GM12873 (cell line): ENCODE results near the gene DSCAML1.

Experiments
- CTCF ChIP-seq: IDR thresholded peaks from 2 replicates; pipeline ENCODE4 v1.5.1; 2012; ENCODE audit warnings: low read depth, mild to moderate bottlenecking, moderate library complexity, low read length, control low read depth; ENCODE audit not compliant: insufficient read depth; ENCODE audit errors: missing control alignments

The DSCAML1 gene

DNA sequence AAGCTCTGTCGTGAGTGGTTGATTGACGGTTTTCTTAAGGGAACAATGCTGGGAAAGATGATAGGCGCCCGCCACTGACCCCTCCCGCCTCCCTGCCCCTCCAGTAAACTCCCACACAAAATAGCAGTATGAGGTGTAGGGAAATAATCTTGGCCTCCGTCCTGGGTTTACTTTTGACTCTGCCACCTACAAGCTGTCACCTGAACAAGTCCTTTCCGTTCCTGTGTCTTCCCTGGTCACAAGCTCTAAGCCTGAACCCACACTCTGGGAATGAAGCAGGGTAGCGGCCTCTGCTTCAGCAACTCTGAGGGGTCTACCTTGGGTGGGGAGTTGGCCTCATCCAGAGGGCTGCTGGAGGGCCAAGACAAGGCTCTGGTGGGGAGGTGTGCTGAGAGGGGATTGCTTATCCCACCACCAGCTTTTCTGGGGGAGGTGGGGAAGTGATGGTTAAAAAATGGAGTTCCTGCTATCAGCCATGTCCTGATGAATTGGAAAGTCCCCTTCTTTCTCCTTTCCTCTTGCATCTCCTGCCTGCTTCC lies 381.6 kb downstream of the DSCAML1 start:
- TF ChIP-seq CTCF = no peak

DNA sequence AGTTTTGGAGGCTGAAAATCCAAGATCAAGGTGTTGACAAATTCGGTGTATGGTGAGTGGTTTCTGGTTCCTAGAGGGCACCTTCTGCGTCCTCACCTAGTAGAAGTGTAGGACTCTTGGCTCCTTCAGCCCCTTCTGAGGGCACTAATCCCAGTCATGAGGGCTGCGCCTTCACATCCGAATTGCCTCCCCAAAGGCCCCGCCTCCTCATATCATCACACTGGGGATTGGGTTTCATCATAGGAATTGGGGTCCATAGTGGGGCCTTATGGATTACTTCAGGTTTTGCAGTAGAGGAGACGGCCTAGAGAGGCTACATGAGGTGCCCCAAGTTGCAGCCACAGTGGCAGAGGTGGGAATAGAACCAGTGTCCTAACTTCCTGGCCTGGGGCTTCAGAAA lies 382.3 kb downstream of the DSCAML1 start:
- no peak for TF ChIP-seq CTCF

- TF ChIP-seq CTCF = no peak
Measured at GRCh38 chr11:117413616-117414015, 383.4 kb downstream of the DSCAML1 start.

DNA sequence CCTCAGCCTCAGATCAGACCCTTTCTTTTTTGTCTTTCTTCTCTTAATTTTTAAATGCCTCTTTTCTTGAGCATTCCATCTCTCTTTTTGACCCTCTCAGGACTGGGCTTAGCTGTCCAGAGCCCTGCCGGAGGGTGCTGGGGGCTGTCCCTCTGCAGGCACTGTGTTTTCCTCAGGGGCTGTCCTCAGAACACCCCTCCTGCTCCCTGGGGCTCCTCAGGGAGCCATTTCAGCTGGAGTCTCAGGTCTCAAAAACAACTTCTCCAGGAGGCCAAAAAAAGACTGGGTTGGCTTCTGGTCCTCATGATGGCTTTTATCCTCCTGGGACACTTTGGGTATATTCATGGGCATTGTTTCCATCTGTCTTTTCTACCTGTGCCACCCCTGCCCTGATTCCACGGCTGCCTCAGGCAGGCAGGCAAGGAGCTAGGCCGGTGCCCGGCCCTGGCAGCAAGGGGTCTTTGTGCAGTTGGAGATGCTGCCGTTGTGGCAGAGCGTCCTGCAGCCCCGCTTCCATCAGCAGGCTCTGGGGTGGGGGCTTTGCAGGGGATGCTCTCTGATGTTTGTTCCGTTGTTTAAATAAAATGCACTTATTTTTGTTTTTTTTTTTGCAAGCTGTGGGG lies 384.3 kb downstream of the DSCAML1 start:
- TF ChIP-seq CTCF = no peak

GRCh38 chr11:117412176-117412575 lies 384.8 kb downstream of the DSCAML1 start:
- no peak for TF ChIP-seq CTCF

DNA sequence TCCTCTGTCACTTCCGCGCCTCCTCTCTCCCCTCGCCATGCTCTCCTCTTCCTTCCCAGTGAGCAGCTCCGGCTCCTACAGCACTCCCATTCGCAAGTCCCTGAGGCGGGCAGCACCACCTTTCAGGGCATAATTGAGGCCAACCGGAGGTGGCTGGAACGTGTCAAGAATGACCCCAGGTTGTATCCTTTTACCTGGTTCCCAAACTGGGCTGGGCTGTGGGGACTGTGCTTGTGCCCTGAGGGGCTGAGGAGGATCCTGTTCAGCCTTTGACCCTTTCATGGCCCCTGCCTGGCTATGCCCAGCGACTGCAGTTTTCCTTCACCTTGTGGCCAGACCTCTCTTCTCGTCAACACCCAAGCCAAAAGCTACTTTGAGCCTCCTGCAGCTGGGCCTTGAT lies 385.3 kb downstream of the DSCAML1 start:
- no peak for TF ChIP-seq CTCF

DNA sequence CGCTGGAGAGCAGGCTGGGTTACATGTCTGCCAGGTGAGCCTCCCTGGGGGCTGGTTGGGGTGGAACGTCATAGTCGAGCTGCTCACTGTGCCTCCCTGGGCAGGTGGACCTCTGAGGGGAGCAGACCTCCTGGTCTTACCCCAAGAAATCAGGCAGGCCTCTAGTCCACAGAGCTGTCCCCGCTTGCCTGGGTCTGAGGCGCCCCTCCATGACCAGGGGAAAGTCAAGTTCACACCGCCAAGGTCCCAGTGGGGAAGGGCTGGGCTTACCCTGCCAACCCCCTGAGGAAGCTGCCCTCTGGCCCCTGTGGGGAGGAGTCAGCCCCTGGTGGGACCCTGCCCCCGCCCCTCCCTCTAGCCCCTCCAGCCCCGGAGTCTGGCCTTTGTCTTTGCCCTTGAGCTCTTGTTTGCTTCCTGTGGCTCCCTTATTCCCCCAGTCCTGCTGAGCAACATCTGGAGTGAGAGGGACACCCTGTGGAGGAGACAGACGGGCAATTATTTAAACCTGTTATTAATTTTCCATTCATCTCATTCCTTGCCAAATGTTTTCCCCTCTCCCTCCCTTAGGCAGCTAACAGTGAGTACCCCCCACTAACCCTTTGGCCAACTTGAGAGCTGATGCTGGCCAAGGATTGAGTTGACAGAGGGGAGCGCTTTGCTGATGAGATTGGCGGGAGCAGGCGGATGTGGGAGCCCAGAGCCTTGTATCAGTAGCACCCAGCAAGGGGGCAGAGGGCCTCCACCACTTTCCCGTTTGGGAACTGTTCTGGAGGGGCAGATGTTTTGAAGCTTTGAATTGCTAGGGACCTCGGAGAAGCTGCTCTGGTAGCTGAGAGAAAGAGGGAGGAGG lies 385.9 kb downstream of the DSCAML1 start:
- no peak for TF ChIP-seq CTCF
